GM12892 (cell line): Measurements from ENCODE around the gene SLIT3.

Experiments
- POLR2AphosphoS5 ChIP-seq: IDR thresholded peaks from 2 replicates; pipeline ENCODE4 v1.6.1; 2011; ENCODE audit warnings: low read depth, low read length, control low read depth
- TAF1 ChIP-seq: IDR thresholded peaks from 2 replicates; pipeline ENCODE4 v1.6.1; 2011; ENCODE audit warnings: low read depth, mild to moderate bottlenecking, control low read depth, low read length, borderline replicate concordance

DNA sequence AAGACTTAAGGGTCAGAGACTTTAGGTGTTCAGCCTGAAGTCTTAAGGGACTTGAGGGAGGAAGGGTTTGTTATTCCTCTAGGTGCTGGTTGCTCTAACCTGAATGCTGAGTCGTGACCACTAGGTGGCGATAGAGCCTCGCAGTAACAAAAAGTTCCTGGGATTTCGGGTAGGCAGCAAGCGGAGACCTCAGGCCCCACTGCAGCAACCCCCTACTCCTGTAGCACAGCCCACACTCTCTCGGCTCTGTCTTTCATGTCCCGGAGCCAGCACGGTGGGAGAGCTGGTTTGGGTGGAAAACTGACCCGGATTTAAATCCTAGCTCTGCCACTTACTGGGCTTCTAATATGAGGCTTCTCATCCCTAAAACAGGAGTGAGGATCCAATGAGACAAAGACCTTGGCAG, 621.4 kb downstream of the SLIT3 start:
- no peak for TF ChIP-seq POLR2AphosphoS5
- TF ChIP-seq TAF1 = no peak
